Neural cell (in vitro differentiated cells): ENCODE data around the gene CHCHD3. TPM values are rescaled to one million over a fixed set of nuclear protein-coding genes. Genes with fewer than 3 reads are reported as not detected.

Source experiments
- H2AFZ ChIP-seq: fragments of 200-600, 300-800 bp; sonication (generic), shearing (Covaris generic); 2 replicates; pipeline ENCODE4 v1.6.0; 2014; ENCODE audit warnings: low read depth, mild to moderate bottlenecking, antibody characterized with exemption, low read length, moderate library complexity
- H3F3A ChIP-seq: fragments of 200-600 bp; shearing (Covaris generic); 2 replicates; pipeline ENCODE4 v1.6.1; 2016; ENCODE audit warnings: mild to moderate bottlenecking, moderate library complexity, mixed read lengths, antibody characterized with exemption, low read length; ENCODE audit not compliant: insufficient read depth, poor library complexity, severe bottlenecking
- H3K27ac ChIP-seq: fragments of 200-600, 300-800 bp; sonication (generic), shearing (Covaris generic); 2 replicates; pipeline ENCODE4 v1.5.1; 2014; ENCODE audit warnings: mild to moderate bottlenecking, low read length, moderate library complexity
- H3K27me3 ChIP-seq: fragments of 300-800, 200-600 bp; sonication (generic), shearing (Covaris generic); 2 replicates; pipeline ENCODE4 v1.6.0; 2014; ENCODE audit warnings: mild to moderate bottlenecking, low read depth, low read length, moderate library complexity; ENCODE audit not compliant: insufficient read depth
- H3K36me3 ChIP-seq: fragments of 300-800, 200-600 bp; sonication (generic), shearing (Covaris generic); 2 replicates; pipeline ENCODE4 v1.5.1; 2014; ENCODE audit warnings: mild to moderate bottlenecking, antibody characterized with exemption, low read length, moderate library complexity; ENCODE audit not compliant: insufficient read depth
- H3K4me2 ChIP-seq: fragments of 300-800, 200-600 bp; sonication (generic), shearing (Covaris generic); 2 replicates; pipeline ENCODE4 v1.6.0; 2014; ENCODE audit warnings: mild to moderate bottlenecking, low read length
- H3K4me3 ChIP-seq: fragments of 300-800, 200-600 bp; sonication (generic), shearing (Covaris generic); 2 replicates; pipeline ENCODE4 v1.5.1; 2014; ENCODE audit warnings: mild to moderate bottlenecking, low read length, moderate library complexity
- H3K79me2 ChIP-seq: fragments of 200-600 bp; shearing (Covaris generic); replicated peaks from 2 replicates; pipeline ENCODE4 v1.6.0; 2014; ENCODE audit warnings: mild to moderate bottlenecking, low read length, moderate library complexity; ENCODE audit not compliant: insufficient read depth
- H3K9ac ChIP-seq: fragments of 300-800, 200-600 bp; sonication (generic), shearing (Covaris generic); 2 replicates; pipeline ENCODE4 v1.6.1; 2016; ENCODE audit warnings: mild to moderate bottlenecking, low read length, mixed read lengths
- H3K9me2 ChIP-seq: fragments of 200-600 bp; shearing (Covaris generic); 2 replicates; pipeline ENCODE4 v1.6.1; 2016; ENCODE audit warnings: mild to moderate bottlenecking, low read length, mixed read lengths; ENCODE audit not compliant: insufficient read depth
- H3K9me3 ChIP-seq: fragments of 200-600, 300-800 bp; sonication (generic), shearing (Covaris generic); 2 replicates; pipeline ENCODE4 v1.6.1; 2016; ENCODE audit warnings: mild to moderate bottlenecking, mixed run types, low read length, moderate library complexity, mixed read lengths
- H4K20me1 ChIP-seq: fragments of 200-600 bp; shearing (Covaris generic); 2 replicates; pipeline ENCODE4 v1.6.1; 2016; ENCODE audit warnings: mild to moderate bottlenecking, mixed run types; ENCODE audit not compliant: insufficient read depth
- EP300 ChIP-seq: fragments of 450-650 bp; conservative IDR thresholded peaks from 2 replicates; pipeline ENCODE4 v1.6.1; 2014; ENCODE audit warnings: antibody characterized with exemption, mild to moderate bottlenecking, moderate library complexity; ENCODE audit not compliant: poor library complexity, severe bottlenecking
- EZH2 ChIP-seq: fragments of 200-600, 300-800 bp; shearing (Covaris generic), sonication (generic); IDR thresholded peaks from 2 replicates; pipeline ENCODE4 v1.6.1; 2014; ENCODE audit warnings: antibody characterized with exemption, low read length, borderline replicate concordance, mild to moderate bottlenecking; ENCODE audit not compliant: insufficient read depth, poor library complexity, severe bottlenecking
- MXI1 ChIP-seq: fragments of 450-650 bp; conservative IDR thresholded peaks from 2 replicates; pipeline ENCODE4 v1.6.1; 2014; ENCODE audit warnings: antibody characterized with exemption, mild to moderate bottlenecking; ENCODE audit not compliant: poor library complexity, severe bottlenecking
- POLR2AphosphoS5 ChIP-seq: IDR thresholded peaks from 2 replicates; pipeline ENCODE4 v1.6.1; 2012
- RAD21 ChIP-seq: fragments of 450-650 bp; conservative IDR thresholded peaks from 2 replicates; pipeline ENCODE4 v1.6.1; 2014; ENCODE audit warnings: antibody characterized with exemption, mild to moderate bottlenecking, moderate library complexity
- SMC3 ChIP-seq: fragments of 450-650 bp; conservative IDR thresholded peaks from 2 replicates; pipeline ENCODE4 v1.6.1; 2014; ENCODE audit warnings: antibody characterized with exemption, mild to moderate bottlenecking, moderate library complexity; ENCODE audit not compliant: poor library complexity
- TAF1 ChIP-seq: IDR thresholded peaks from 2 replicates; pipeline ENCODE4 v1.6.1; 2012; ENCODE audit warnings: low read depth
- polyA plus RNA-seq: library from polyadenylated mRNA; depleted of rRNA; stranded (reverse); fragments of >200 nt; gene quantifications from 2 replicates; pipeline ENCODE4 v1.2.3, GENCODE V29; 2014
- TF ChIP-seq, protein P1 (sequence below): fragments of 450-650 bp; IDR thresholded peaks from 2 replicates; pipeline ENCODE4 v1.5.1; 2014; ENCODE audit warnings: antibody characterized with exemption, mild to moderate bottlenecking, moderate library complexity; ENCODE audit not compliant: poor library complexity, severe bottlenecking
- TF ChIP-seq, protein P2 (sequence below): IDR thresholded peaks from 2 replicates; pipeline ENCODE4 v1.6.1; 2012; ENCODE audit warnings: borderline replicate concordance

Gene CHCHD3
- polyA plus RNA-seq, 1 donor from 2014 or later: 89.9 TPM

DNA sequence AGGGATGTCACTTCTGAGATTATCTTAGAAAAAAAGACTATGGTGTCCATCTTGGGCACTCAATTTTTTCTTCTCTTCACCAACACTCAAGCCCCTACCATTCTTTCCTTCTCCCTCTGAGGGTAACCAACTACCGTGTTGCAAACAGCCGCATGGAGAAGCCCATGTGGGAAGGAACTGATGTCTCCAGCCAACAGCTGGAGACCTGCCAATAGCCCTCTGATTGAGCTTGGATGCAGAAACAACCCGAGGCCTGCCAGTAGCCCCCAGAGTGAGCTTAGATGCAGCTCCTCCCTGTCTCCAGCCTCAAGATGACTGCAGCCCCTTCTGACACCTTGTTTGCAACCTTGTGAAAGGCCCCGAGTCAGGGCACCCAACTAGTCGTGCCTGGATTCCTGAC lies 36.4 kb upstream of the CHCHD3 start:
- H3K27ac ChIP-seq: peak overlapping the region; percentile 70
- no peak overlapping the region for H3K4me3 ChIP-seq
- H3F3A ChIP-seq: no peaks in the 10 kb centered on the region
- no peak overlapping the region for H2AFZ ChIP-seq
- no peak overlapping the region for H3K4me2 ChIP-seq
- H3K36me3 ChIP-seq: no peaks in the 10 kb centered on the region
- H3K27me3 ChIP-seq: no peaks in the 10 kb centered on the region
- no peaks in the 10 kb centered on the region for H3K79me2 ChIP-seq
- no peaks in the 10 kb centered on the region for H4K20me1 ChIP-seq
- TF ChIP-seq RAD21 (no peak), TAF1 (no peak), POLR2AphosphoS5 (no peak), EP300 (no peak), EZH2 (no peak), SMC3 (no peak), MXI1 (no peak)
- TF ChIP-seq, protein P1, sequence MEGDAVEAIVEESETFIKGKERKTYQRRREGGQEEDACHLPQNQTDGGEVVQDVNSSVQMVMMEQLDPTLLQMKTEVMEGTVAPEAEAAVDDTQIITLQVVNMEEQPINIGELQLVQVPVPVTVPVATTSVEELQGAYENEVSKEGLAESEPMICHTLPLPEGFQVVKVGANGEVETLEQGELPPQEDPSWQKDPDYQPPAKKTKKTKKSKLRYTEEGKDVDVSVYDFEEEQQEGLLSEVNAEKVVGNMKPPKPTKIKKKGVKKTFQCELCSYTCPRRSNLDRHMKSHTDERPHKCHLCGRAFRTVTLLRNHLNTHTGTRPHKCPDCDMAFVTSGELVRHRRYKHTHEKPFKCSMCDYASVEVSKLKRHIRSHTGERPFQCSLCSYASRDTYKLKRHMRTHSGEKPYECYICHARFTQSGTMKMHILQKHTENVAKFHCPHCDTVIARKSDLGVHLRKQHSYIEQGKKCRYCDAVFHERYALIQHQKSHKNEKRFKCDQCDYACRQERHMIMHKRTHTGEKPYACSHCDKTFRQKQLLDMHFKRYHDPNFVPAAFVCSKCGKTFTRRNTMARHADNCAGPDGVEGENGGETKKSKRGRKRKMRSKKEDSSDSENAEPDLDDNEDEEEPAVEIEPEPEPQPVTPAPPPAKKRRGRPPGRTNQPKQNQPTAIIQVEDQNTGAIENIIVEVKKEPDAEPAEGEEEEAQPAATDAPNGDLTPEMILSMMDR: no peak
- TF ChIP-seq, protein P2, sequence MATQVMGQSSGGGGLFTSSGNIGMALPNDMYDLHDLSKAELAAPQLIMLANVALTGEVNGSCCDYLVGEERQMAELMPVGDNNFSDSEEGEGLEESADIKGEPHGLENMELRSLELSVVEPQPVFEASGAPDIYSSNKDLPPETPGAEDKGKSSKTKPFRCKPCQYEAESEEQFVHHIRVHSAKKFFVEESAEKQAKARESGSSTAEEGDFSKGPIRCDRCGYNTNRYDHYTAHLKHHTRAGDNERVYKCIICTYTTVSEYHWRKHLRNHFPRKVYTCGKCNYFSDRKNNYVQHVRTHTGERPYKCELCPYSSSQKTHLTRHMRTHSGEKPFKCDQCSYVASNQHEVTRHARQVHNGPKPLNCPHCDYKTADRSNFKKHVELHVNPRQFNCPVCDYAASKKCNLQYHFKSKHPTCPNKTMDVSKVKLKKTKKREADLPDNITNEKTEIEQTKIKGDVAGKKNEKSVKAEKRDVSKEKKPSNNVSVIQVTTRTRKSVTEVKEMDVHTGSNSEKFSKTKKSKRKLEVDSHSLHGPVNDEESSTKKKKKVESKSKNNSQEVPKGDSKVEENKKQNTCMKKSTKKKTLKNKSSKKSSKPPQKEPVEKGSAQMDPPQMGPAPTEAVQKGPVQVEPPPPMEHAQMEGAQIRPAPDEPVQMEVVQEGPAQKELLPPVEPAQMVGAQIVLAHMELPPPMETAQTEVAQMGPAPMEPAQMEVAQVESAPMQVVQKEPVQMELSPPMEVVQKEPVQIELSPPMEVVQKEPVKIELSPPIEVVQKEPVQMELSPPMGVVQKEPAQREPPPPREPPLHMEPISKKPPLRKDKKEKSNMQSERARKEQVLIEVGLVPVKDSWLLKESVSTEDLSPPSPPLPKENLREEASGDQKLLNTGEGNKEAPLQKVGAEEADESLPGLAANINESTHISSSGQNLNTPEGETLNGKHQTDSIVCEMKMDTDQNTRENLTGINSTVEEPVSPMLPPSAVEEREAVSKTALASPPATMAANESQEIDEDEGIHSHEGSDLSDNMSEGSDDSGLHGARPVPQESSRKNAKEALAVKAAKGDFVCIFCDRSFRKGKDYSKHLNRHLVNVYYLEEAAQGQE: no peak
- no peak overlapping the region for H3K9ac ChIP-seq
- no peaks in the 10 kb centered on the region for H3K9me2 ChIP-seq
- no peaks in the 10 kb centered on the region for H3K9me3 ChIP-seq

DNA sequence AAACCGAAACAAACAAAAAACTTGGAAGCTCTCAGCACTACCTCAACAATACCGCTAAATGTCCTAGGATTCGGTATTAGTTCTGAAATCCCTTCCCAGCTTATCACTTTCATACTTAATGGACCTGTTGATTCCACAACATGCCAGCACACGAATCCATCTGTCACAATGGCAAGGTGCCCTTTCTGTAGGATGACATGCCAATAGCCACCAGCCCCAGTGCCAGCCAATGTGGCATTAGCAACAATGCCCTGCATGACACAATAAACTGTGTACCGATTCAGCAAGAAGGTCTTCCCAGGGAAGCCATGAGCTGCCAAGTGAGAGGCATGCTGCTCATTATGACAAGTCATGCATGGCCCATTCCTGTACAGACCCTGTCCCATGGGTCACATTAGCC lies 35.6 kb upstream of the CHCHD3 start:
- Histone ChIP-seq H3K9me3 (no peaks in the 10 kb centered on the region), H3K79me2 (no peaks in the 10 kb centered on the region), H3K36me3 (no peaks in the 10 kb centered on the region), H3K27me3 (no peaks in the 10 kb centered on the region), H3K9ac (no peak overlapping the region), H3K4me3 (no peak overlapping the region), H4K20me1 (no peaks in the 10 kb centered on the region), H2AFZ (no peak overlapping the region), H3K9me2 (no peaks in the 10 kb centered on the region), H3K4me2 (no peak overlapping the region), H3K27ac (no peak overlapping the region), H3F3A (no peaks in the 10 kb centered on the region)
- TF ChIP-seq, protein P2: no peak
- no peak for TF ChIP-seq EP300
- TF ChIP-seq, protein P1: no peak
- no peak for TF ChIP-seq POLR2AphosphoS5
- TF ChIP-seq SMC3: no peak
- no peak for TF ChIP-seq TAF1
- TF ChIP-seq MXI1: no peak
- TF ChIP-seq RAD21: no peak
- no peak for TF ChIP-seq EZH2
